HG03196 (cell line): ENCODE measurements around the gene RS1.

Experiments used
- ATAC-seq: cut with Tn5 transposase; IDR thresholded peaks from one replicate; pipeline ENCODE4 v1.9.1; 2021; ENCODE audit not compliant: unreplicated experiment

The RS1 gene

DNA sequence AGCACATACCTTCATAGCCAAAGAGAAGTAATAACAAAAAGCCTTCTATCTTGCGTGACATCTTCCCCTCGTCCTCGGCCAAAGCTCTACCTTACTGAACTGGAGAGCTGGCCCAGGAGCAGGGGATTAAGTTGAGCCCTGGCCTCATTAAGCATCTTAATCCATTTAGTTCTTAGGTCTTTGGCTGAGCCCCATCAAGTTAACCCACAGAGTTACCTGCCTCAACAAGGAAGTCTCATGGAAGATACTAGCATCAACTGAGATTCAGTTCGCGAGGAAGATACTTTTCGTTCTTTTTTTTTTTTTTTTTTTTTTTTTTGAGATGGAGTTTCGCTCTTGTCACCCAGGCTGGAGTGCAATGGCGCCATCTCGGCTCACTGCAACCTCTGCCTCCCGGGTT, at the start of gene RS1:
Gene RS1 (minus strand): TSS at position 101 of the 400 bp plus-strand sequence. CDS start 40 bp downstream, at position 61.
- ATAC-seq: no peak

DNA sequence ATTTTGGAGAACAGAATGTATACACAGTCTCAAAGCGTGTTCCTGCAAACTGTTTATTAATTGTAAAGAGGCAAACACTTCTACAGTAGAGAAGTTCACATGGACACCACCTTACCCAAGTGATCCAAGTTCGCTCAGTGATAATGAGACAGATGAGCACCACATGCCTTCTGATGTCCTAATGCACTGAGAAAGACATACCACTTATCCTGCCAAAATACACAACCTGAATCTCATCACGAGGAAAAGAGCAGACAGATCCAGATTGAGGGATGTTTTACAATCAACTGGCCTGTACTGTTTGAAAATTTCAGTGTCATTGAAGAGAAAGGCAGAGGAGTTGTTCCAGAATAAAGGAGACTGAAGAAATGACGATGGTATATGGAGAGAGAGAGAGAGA, 47.9 kb upstream of the RS1 start:
- ATAC-seq: no peak

DNA sequence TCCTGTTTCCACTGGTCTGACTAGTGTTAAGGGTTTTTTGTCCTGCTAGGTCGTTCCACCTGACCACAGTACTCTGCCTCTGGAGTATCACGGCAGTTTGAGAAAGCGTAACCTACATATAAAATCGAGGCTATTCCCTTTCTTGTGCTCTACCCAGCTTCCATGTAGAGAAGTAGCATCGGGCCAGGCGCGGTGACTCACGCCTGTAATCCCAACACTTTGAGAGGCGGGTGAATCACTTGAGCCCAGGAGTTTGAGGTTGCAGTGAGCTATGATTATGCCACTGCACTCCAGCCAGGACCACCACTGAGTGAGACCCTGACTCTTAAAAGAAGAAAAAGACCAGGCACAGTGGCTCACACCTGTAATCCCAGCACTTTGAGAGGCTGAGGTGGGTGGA, 43.0 kb upstream of the RS1 start:
- no peak for ATAC-seq

DNA sequence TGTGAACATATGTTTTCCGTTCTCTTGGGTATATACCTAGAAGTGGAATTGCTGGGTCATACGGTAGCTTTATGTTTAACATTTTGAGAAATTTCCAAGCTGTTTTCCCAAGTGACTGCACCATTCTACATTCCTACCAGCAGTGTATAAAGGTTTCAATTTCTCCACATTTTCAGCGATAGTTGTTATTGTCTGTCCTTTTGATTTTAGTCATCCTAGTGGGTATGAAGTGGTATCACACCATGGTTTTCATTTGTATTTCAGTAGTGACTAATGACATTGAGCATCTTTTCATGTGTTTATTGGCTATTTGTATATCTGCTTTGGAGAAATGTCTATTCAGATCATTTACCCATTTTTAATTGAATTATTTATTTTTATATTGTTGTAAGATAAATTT, 37.9 kb upstream of the RS1 start:
- no peak for ATAC-seq

DNA sequence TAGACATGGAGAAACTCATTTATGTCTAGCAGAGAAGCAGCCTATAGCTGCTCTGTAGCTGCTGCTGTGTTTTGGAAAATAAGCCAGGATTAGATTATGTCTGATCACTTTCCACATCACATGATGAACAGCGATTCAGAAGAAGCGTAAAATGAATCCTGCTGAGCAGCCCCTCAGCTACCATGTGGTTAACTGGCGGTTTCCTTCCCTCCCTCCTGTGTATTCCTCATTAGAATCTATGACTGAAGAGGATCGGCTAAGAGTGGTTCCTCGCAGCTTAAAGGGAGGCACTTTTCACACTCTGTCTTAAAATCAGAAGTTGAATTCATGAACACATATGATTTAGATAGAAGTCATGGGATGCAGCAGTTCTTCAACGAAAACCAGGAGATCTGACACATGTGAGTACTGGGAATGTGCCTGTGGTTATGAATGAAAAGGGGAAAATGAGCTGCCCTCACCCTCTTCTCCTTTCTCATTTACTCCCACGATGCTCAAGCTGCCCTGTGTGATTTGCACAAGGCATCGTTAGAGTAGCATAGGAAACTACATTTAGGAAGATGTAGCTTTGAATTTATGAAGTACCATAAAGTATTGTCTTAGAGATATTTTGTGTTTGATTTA, 35.6 kb upstream of the RS1 start, which contains the start of gene PPEF1:
Gene PPEF1 (plus strand): TSS at position 220 of the 624 bp plus-strand sequence. CDS start 136 bp downstream, at position 356.
- ATAC-seq: no peak

DNA sequence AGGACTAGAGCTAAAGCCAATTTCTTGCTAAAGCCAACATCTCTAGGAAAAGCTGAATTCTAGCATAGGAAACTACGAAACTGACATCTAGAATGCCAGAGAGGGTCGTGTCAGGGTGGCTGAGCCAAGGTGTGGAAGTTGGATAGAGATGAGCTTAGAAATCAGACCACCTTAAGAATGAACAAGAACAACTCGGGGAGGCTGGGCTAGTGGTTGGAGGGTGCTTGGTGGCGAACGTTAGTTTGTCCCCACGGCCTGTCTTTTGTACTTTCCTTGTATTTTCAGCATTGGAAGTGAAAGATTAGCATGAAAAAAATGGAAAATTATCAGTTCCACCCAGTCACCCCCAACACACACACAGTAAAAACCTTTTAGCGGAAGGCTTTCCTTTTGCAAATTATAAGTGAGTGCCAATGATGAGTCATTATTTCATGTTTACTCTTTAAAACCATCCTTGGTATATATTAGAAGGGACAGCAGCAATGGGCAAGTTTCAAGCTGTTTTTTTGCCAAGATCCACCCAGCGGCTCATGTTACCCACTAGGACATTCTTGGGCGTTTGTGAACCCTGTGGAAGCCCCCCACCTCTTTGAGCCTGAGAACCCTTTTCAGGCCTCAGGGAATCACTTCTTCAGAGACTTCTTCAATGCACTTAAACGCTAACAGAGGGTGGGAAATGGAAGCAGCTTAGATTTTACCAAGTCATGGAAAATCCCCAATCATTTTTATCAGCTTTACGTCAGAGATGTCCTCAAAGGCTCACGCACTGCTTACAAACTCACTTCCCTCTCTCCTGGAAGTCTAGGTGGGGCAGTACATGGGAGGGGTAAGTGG, 30.7 kb upstream of the RS1 start:
- no peak for ATAC-seq

DNA sequence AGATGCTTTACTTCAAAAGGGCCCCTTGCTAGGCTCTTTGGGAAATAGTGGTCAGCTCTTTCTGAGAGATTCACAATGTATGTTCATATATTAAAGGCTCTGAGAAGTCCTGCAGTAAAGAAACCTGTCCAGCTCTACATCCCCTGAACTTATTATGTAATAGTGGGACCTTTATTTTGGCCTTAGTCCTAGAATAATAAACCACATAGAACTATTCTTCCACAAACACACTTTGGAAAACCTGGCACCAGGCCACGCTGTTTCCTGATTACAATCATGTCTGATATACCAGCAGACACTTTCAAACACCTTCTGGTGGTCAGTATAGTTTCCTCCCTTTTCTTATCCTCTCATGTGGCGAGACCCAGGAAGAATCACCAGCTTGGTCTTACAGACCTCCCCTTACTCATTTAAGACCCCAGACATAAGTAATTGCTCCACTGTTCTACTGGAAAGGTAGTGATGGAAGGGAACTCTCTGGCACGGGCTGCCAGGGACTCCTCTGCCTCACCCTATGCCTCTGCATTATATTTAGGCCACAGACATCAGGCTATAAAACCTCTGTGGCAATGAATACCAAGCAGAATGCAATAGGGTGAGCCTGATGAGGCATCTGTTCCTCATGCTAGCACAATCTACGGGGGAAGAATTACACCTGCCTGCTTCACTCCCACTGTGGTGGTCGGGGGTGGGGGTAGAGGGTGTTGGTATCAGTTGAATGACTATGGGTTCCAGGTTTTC, 29.9 kb upstream of the RS1 start:
- no peak for ATAC-seq

DNA sequence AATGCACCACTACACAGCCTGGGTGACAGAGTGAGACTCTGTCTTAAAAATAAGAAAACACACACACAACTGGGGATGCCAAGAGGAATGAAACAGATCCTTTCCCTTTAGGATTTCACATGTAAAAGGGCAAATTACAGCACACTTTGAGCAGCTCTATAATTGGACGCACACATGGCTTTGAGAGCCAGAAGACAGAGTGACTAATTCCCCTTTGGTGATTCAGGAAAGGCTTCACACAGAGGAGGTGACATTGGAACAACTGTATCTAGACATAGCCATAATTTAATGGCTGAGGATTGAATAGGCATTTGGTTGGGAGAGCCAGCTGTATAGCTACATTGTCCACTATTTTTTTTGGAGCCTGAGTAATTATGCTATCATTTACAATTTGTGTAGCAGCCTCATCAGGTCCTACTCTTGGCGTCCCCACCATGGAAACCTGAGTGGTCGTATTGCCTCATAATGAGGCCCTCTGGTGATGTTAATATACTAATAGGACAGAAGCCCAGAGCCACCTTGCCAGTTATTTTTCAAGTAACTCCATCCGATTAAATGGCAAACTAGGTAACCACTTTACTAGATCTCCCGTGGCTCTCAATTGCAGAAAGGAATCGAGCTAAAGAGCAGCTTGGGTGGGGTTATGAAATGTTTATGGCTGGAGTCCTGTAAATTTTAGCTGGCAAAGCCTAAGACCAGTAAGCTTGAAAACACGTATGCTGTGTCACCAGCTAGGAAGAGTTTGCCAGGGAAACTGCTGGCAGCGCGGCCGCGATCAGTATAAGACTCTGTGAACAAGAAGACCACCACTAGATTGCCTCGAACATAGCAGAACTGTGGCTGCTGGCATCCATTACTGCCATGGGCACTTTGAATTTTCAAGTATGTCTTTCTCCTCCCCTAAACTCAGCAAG, 27.1 kb upstream of the RS1 start:
- no peak for ATAC-seq

DNA sequence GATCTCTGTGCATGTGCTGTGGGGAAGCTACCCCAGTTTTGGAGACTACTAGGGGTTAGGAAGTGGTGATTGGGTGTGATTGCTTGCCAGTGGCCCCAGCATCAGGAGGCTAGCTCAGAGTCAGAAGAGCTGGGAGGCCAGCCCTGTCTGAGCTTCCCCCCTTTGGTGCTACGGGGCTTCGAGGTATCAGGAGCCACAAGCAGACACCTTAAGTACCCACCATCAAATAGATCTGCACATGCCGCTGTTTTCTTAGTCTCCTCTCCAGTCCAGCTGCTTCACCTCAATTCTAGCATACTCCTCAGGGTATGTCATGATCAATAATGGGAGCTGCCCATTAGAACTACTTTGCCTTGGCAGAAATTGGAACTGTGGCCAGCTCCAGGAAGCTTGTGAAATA, 24.7 kb upstream of the RS1 start:
- no peak for ATAC-seq

DNA sequence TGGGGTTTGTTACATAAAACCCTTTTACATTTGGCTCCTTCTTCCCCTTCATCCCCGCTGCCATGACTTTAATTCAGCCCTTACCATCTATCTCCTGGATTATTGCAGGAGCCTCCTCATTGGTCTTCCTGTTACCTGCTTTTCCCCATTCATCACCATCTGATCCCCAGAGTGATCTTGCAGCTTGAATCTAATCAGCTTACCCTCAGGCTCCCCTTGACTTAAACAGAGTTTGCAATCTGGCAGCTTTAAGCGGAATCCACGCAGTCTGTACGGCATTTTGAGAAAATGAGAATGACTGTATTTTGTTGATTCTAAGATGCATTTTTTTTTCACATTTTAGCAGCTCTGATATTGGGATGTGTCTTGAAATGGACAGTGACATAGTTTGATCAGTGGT, 20.6 kb upstream of the RS1 start:
- ATAC-seq: no peak

DNA sequence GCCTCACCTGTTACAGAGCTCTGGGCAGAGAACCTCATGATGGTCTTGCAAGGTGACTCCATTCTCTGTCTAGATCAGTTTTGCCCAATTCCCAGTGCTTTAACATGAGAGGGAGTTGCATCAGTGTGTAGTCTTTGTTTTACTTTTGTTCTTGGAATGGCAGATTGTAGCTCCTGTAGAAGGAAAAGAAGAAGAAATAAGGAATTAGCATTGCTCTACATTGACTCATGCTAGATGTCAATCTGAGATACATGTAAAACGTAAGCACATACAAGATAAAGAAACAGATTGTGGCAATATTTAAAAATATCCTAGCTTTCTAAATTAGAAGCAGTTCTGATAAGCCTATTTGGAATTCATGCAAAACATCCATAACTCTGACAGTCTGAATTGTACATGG, 19.5 kb upstream of the RS1 start:
- ATAC-seq: no peak

DNA sequence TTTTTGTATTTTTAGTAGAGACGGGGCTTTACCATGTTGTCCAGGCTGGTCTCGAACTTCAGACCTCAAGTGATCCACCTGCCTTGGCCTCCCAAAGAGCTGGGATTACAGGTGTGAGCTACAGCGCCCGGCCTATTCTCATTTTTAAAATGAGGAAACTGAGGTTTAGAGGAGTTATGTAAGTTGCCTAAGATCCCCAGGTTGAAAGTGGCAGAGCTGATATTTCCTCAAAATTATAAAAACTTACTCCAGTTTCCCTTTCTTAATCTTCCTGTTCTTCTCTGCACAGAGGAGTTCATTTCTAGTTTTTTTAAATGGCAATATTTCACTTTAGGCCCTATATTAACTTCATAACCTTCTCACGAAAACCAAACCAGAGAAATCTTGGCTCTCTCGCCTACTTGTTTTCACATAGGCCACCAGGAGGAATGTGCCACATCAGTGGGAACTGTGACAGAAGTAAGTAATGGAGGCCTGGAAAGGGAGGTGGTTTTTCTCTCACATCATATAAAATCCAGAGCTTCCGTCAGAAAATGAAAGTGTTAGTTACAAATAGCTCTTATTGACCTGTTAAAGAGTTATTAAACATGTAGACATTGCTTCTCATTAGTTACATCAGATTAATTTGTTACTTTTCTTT, 16.1 kb upstream of the RS1 start:
- no peak for ATAC-seq

DNA sequence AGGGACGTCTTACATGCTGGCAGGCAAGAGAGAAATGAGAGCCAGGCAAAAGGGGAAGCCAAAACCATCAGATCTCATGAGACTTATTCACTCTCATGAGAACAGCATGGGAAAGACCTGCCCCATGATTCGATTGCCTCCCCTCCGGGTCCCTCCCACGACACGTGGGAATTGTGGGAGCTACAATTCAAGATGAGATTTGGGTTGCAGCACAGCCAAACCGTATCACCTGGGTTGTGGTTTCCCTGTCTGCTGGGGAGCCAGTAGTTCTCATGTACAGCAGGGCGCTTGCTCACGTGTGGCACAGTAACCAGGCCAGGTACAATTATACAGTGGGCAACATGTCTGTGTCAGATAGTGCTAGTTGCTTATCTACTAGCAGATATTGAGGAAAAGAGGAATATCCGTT, 11.1 kb upstream of the RS1 start:
- no peak for ATAC-seq

DNA sequence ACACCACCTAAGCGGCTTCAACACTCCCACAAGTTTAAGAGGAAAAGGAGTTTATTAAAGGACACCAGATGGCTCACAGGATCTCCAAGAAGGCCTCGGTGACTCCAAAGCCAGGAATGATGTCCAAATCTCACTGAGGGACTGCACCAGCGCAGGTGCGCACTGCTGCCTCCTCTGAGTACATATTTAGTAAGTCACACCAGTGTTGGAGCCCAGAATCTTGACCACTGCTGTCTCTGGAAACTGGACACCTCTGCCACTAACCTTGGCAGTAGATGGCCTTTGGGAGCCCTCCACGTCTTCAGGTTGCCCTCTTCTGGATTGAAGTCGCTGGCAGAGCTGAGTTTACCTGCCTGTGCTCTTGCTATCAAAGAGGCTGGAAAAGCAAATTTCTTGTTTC, 10.1 kb upstream of the RS1 start:
- no peak for ATAC-seq

DNA sequence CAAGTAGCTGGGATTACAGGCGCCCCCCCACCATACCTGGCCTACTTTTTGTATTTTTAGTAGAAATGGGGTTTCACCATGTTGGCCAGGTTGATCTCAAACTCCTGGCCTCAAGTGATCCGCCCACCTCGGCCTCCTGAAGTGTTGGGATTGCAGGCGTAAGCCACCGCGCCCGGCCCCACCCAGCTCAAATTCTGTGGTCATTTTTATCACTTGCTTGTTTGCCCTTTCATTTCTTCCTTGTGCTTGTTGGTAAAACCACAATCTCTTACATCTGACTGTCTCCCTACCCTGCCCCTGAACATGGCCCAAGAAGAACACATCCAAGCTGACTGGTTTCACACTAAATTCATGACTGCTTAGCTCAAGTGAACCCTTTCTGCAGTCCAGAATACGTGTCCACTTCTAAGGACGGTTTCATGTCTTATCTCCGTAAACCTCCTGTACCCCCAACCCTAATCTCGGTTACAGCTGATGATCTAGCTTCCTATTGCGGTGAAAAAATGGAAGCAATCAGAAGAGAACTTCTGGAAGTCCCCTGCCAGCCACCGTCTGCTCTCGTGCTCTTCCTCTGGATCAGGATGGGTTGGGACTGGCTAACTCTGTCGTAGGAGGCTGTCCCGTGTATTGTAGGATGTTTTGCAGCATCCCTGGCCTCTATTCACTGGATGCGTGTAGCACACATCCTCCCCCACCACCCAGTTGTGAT, 5.4 kb upstream of the RS1 start:
- ATAC-seq: no peak

DNA sequence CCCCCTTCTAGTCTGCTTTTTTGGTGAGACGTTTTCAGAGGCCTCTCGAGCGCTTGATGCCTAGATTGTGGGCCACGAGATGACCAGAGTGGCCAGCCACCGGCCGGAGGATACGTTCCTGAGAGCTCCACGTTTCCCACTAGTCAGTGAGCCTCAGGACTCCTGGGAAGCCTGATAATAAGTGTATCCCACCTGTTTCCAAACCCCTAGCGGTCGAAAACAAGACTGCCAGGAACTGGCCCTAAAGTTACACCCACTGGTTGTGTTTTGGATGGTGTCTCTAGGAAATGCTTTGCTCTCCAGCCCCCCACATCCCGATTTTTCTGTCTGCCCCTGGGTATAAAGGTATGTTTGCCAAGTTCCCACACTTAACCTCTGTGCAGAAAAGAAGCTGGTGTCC, 4.6 kb upstream of the RS1 start:
- no peak for ATAC-seq

DNA sequence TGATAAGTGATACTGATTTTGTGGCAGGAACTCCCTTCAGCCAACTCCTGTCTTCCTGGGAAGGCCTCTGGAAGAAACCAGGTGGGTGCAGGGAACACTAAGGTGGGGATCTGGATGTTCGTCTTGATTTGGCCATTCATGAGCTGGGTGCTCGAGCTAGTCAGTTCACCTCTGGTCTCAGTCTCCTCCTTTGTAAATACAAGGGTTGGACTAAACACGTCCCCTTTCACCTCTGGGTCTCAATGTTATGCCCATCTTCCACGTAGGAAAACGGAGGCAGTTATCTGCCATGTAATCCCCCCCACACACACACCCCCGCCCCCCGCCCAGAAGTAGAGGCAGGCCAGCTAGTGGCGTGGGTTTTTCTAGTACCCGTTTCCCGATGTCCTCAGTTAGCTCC, 4.1 kb upstream of the RS1 start:
- no peak for ATAC-seq

DNA sequence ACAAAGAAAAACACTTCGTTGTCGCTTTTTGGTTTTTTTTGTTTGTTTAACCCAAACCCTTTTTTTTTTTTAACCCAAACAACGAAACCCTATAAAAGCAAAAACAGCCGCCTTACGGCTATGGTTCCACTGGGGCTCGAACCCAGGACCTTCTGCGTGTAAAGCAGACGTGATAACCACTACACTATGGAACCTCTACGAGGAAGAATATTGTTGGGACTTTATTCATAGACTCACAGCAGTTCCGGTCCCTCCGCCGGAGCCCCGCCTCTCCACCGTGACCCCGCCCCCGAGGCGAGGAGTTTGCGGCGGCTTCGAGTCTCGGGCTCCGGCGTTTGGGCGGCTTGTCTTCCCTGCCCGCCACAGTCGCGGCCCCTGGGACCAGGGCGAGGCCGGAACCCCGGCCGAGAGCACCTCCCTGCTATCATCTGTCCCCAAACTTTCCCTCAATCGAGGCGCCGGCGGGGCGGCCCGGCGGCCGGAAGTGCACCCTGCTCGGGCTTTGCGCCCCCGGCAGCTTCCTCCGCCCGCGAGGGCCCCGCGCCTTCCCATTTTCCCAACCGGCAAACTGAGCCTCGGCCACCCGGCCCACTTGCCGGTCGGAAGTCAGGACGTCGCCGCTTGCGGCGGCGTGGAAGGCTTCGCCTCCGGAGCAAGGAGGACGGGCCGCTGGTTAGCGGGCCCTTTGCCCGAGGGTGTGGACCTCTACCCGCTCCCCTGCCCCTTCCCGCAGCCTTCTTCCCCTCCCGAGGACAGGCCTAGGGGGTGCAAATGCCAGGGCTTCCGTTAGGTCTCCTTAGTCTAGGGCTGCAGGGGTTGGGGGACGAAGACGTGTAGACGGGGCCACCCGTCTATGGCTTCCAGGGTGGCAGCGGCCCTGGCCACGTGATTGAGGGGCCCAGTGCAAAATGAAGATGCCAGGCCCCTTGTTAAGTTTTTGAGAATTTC, 3.2 kb upstream of the RS1 start:
- ATAC-seq: peak; percentile 81

DNA sequence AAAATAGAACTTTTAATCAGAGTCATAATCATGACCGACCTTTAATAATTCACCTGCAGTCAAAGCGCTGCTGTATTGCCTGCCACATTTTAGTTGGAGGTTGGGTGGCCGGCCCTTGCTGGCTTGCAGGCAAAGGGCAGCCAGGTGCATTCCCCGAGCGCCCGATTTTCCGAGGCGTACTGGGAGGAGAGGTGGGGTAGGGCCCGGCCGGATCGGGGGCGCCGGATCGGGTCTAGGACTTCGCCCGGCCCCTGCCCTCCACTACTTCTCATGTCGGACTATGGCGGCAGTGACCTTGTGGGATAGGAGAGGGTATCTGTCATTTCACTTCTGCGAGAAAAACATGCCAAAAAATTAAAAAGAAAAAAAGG, 2.5 kb upstream of the RS1 start:
- ATAC-seq: peak; percentile 49
